AG09309 (cell line): ENCODE data around the gene GPR35.
A peak's percentile ranks its signal among the peaks of the same experiment; 100 is the strongest.

Experiments used
- DNase-seq: peaks from one replicate; pipeline ENCODE4 v3.0.0-alpha.2; 2010; ENCODE audit warnings: low read depth
- H3K4me3 ChIP-seq: 2 replicates; pipeline ENCODE4 v1.5.1; 2011; ENCODE audit warnings: mild to moderate bottlenecking, low read depth, low read length, moderate library complexity; ENCODE audit not compliant: control insufficient read depth
- TF ChIP-seq, protein P1 (sequence below): IDR thresholded peaks from 2 replicates; pipeline ENCODE4 v1.5.1; 2011; ENCODE audit warnings: mild to moderate bottlenecking, low read depth, low read length, inconsistent platforms; ENCODE audit not compliant: insufficient read depth, control insufficient read depth; ENCODE audit errors: missing control alignments

The GPR35 gene

DNA sequence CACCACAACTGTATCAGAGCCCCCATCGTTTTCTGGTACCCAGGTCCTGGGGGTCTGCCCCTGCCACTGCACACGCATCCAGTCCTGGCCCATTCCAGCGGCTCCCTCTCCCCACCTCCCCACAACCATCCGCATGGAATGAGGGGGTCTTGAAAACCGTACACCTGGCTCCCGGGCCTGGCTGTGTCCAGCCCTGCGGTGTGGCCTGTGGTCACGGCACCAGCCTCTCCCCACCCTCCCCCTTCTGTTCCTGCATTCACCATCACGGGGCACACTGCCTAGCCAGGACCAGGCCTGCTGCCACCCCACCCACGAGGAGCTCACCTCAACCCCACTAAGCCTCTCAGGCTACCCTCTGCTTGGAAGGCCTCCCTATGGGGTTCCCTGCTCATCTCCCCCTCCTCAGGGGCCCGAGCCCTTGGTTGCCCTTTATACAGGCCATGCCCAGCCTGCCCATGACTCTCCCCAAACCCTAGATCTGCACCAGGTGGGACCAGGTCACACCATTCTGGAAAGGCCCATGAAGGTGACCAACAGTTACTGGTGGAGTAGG lies 11.4 kb downstream of the GPR35 start:
- no peak overlapping the region for H3K4me3 ChIP-seq
- DNase-seq = no peak
- TF ChIP-seq, protein P1, sequence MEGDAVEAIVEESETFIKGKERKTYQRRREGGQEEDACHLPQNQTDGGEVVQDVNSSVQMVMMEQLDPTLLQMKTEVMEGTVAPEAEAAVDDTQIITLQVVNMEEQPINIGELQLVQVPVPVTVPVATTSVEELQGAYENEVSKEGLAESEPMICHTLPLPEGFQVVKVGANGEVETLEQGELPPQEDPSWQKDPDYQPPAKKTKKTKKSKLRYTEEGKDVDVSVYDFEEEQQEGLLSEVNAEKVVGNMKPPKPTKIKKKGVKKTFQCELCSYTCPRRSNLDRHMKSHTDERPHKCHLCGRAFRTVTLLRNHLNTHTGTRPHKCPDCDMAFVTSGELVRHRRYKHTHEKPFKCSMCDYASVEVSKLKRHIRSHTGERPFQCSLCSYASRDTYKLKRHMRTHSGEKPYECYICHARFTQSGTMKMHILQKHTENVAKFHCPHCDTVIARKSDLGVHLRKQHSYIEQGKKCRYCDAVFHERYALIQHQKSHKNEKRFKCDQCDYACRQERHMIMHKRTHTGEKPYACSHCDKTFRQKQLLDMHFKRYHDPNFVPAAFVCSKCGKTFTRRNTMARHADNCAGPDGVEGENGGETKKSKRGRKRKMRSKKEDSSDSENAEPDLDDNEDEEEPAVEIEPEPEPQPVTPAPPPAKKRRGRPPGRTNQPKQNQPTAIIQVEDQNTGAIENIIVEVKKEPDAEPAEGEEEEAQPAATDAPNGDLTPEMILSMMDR = no peak

DNA sequence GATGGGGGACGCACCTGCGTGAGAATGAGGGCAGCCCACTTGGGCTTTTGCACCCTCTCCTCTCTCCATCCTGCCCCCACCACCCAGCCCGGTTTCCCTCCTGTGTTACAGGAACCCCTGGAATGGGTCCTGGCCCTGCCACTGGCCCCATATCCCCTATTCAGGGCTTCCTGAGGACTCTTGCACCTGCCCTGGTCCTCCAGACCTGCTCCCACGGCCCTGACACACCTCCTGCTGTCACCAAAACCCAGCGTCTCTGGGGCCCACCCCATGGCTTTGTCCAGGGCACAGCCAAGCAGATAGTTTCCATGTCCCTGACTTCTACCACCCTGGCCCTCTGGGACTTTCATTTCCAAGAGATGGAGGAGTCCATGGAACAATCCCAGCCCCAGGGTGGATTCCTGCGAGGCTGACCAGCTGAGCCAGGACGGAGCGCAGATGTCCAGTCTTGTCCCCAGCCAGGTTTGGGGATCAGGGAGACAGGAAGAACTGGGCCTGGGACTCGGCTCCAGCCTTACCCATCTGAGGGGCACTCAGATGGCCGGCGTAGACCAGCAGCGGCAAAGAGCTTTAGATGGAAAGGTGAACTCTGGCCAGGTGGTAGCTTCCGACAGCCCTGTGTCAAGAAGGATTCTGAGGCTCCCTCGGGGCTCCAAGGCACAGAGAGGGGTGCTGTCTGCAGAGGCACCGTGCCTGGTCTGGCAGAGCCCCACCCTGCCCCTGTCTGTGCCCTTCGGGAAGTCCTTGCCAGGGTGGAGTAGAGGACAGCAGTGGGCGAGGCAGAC lies 12.0 kb downstream of the GPR35 start:
- no peak overlapping the region for H3K4me3 ChIP-seq
- no peak for DNase-seq
- TF ChIP-seq, protein P1 = no peak

DNA sequence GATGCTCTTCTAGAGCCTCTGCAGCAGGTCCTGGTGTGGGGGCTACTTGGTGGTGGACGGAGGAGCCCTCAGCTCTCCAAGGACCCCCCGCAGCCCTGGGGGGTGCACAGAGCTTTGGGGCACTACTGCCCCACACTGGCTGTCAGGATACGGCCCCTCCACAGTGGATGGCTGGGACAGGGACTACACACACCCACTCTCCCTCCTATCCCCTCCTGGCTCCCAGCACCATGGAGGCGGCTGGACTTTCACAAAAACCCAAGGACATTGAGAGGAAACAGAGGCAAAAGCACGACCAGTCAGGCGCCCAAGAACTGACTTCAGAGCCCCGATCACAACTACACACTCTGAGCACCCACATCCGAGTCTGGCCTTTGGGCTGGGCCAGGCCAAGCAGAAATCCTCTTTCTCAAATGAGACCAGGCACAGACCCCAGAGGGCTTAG lies 12.6 kb downstream of the GPR35 start:
- TF ChIP-seq, protein P1 = no peak
- H3K4me3 ChIP-seq = no peak overlapping the region
- no peak for DNase-seq

DNA sequence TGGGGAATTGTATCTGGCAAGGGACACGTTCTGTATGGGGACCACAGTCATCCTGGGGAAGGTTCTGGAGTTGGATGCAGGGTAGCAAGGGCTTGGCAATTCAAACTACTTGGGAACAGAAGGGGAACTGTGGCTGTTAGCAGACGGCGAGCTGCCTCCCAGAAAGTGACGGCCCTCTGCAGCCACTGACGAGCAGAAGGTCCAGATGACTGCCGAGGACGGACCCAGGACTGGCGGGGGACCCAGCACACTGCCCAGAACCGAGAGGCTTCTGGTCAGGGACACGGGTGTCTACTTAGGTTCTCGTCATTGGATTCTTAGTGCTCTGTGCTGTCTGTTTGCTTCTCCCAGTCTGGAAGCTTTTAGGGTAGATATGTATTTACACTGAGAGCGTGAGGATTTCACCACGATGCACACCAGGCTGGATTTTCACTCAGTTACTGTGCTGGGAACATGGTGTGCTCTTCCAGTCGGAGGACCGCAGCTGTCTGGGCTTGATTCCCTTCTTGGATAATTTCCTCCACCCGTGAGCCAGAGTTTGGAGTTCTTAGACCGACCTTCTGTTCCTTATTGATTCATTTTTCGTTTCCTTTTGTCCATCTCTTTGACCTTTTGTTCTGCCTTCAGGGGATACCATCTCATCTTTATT lies 13.4 kb downstream of the GPR35 start:
- no peak overlapping the region for H3K4me3 ChIP-seq
- TF ChIP-seq, protein P1 = no peak
- DNase-seq = no peak

DNA sequence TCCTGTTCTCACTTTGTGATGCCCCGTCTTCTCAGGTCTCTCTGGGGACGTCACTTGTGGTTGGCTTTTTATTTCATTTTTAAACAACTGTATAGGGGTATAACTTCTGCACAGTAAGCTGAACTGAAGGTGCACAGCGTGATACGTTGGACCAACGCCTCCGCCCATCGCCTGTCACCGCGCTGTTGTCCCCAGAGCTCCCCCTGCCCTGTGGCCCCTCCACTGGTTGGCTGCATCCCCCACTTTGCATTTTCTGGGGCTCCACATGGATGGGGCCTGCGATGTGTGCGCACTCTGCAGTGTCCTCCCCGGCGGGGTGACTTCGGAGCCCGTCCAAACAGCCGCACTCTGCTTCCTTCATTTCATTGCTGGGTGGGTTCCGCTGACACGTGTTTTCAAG lies 14.3 kb downstream of the GPR35 start:
- TF ChIP-seq, protein P1 = no peak
- no peak for DNase-seq
- H3K4me3 ChIP-seq = no peak overlapping the region

DNA sequence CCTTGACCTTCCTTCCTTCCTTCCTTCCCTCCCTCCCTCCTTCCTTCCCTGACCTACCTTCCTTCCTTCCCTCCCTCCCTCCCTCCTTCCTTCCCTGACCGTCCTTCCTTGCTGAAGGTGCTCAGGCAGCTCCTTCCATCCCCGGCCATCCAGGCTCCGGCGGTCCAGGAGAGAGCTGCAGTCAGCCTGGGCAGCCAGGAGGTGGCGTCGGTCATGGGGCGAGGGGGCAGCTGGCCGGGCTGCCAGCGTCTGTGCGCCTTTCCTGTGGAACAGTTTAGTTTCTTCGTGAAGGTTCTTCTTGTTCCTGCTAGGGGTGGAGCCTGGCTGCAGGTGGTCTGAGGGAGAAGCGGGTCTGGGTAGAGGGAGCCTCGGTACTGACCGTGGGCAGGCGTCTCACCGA lies 15.7 kb downstream of the GPR35 start:
- no peak overlapping the region for H3K4me3 ChIP-seq
- TF ChIP-seq, protein P1 = peak; percentile 49
- no peak for DNase-seq
